Transverse colon (tissue), 4 donors: ENCODE results near the gene CACNA1G. TPM values are rescaled to one million over a fixed set of nuclear protein-coding genes. Genes with fewer than 3 reads are reported as not detected.

Source experiments
- DNase-seq: peaks from one replicate; pipeline ENCODE4 v3.0.0-alpha.2; 2019
- H3K27ac ChIP-seq, 4 donors: fragments of 200-600 bp; sonication (generic); 2 replicates each; pipeline ENCODE4 v1.5.1; 2016 to 2018; ENCODE audit warnings: inconsistent platforms in 4 of 4
- H3K27me3 ChIP-seq: fragments of 200-600 bp; sonication (generic); 2 replicates; pipeline ENCODE4 v1.5.1; 2017; ENCODE audit warnings: inconsistent platforms
- H3K36me3 ChIP-seq, 4 donors: fragments of 200-600 bp; sonication (generic); 2 replicates each; pipeline ENCODE4 v1.5.1; 2017 to 2019; ENCODE audit warnings: inconsistent platforms in 4 of 4
- H3K4me1 ChIP-seq, 4 donors: fragments of 200-600 bp; sonication (generic); 2 replicates each; pipeline ENCODE4 v1.5.1; 2017 to 2020; ENCODE audit warnings: inconsistent platforms in 4 of 4
- H3K4me3 ChIP-seq, 4 donors: fragments of 200-600 bp; sonication (generic); 1 replicate in 1 of 4; 2 replicates in 3 of 4; pipeline versions ENCODE4 v1.5.1 to v1.6.1; 2017 to 2019; ENCODE audit warnings: inconsistent platforms in 4 of 4
- H3K9me3 ChIP-seq, 2 donors: fragments of 200-600 bp; sonication (generic); 2 replicates each; pipeline ENCODE4 v1.5.1; 2017 to 2019; ENCODE audit warnings: inconsistent platforms in 2 of 2
- EP300 ChIP-seq: sonication (generic); formaldehyde crosslinking; IDR thresholded peaks from one replicate; pipeline ENCODE4 v1.6.1; 2017; ENCODE audit warnings: antibody characterized with exemption, low read depth
- POLR2A ChIP-seq: fragments of 450-650 bp; IDR thresholded peaks from one replicate; pipeline ENCODE4 v1.6.1; 2016; ENCODE audit warnings: antibody characterized with exemption, mild to moderate bottlenecking, moderate library complexity
- POLR2AphosphoS5 ChIP-seq, 3 donors: sonication (generic); formaldehyde crosslinking; IDR thresholded peaks; one replicate each; pipeline ENCODE4 v1.6.1; 2016; ENCODE audit warnings: antibody characterized with exemption in 3 of 3
- WGBS, 2 donors: methylation state at CpG; one replicate each; pipeline ENCODE4 v1.1.5; 2018; ENCODE audit warnings: low coverage in 1 of 2; 5-methylcytosine and 5-hydroxymethylcytosine counted together
- in situ Hi-C, 4 donors: fragments of 200-750 bp; cut with MboI; loops; one replicate each; pipeline versions ENCODE4 v1.15.0 to v1.15.1; 2017; ENCODE audit warnings: low sequenced_read_pairs in 3 of 4, low pct_ligation_motif_present in 1 of 4, low pct_unique_long_range_greater_than_20kb in 1 of 4
- intact Hi-C: fragments of 100-400 bp; cut with DNase I; formaldehyde crosslinking; loops from one replicate; pipeline ENCODE4 v1.15.1; 2023; ENCODE audit warnings: low total_unique reads
- total RNA-seq, 4 donors: library from RNA; depleted of rRNA; stranded (reverse); fragments of >200 nt; gene quantifications; one replicate each; pipeline ENCODE4 v1.1.0, GENCODE V29; 2016
- TF ChIP-seq, protein P1 (sequence below), 5 experiments: fragments of 200-600 bp in 3 of 5; fragments of 450-650 bp in 2 of 5; sonication (generic) in 3 of 5; IDR thresholded peaks; 1 replicate in 2 of 5; 2 replicates in 3 of 5; pipeline ENCODE4 v1.5.1; 2016 to 2017; ENCODE audit warnings: antibody characterized with exemption in 5 of 5, inconsistent platforms in 3 of 5, mild to moderate bottlenecking in 2 of 5, moderate library complexity in 1 of 5

CACNA1G gene
- total RNA-seq, 4 donors from 2014 or later, result 0.14 TPM; not detected in 3

DNA sequence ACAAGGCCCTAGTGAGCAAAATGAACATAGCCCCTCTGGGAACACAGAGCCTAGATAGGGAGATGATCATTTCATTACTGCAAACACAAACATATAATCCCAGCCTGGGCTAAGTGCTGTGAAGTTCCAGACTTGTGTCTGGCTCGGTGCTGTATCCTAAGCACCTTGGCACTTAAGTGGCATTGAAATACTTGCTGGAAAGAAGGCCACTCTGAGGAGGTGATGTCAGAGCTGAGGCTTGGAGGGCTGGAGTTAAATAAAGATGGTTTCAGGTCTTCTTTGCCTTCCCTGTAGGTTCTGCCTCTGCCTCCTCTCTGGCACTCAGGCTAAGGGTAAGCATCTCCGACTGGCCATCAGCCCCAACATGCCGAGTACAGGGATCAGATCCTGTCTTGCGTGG lies 2.4 kb upstream of the CACNA1G start:
- H3K4me1 ChIP-seq, result peaks cover 27 to 34% (median 32%) of the 10 kb centered on the region in 4 donors
- no peak overlapping the region for H3K27ac ChIP-seq
- intact Hi-C loops, result no loop called here
- 29 to 75% methylated on average over 1 to 4 of the region's 4 CpGs for WGBS, 2 donors
- no peak overlapping the region for H3K4me3 ChIP-seq
- TF ChIP-seq POLR2AphosphoS5 (IDR thresholded peaks at IDR 0.05), result no peak
- no peak for TF ChIP-seq EP300
- TF ChIP-seq, protein P1, sequence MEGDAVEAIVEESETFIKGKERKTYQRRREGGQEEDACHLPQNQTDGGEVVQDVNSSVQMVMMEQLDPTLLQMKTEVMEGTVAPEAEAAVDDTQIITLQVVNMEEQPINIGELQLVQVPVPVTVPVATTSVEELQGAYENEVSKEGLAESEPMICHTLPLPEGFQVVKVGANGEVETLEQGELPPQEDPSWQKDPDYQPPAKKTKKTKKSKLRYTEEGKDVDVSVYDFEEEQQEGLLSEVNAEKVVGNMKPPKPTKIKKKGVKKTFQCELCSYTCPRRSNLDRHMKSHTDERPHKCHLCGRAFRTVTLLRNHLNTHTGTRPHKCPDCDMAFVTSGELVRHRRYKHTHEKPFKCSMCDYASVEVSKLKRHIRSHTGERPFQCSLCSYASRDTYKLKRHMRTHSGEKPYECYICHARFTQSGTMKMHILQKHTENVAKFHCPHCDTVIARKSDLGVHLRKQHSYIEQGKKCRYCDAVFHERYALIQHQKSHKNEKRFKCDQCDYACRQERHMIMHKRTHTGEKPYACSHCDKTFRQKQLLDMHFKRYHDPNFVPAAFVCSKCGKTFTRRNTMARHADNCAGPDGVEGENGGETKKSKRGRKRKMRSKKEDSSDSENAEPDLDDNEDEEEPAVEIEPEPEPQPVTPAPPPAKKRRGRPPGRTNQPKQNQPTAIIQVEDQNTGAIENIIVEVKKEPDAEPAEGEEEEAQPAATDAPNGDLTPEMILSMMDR (IDR thresholded peaks at IDR 0.05), result no peak
- no peak for TF ChIP-seq POLR2A
- no peaks in the 10 kb centered on the region for H3K9me3 ChIP-seq
- in situ Hi-C loops, result loop anchor here in 1 of 4 donors (10.0 kb wide), 1 partner anchor 77 kb away; the partner anchor contains the start of gene ABCC3
- no peak for DNase-seq
- H3K27me3 ChIP-seq, result peaks cover 53% of the 10 kb centered on the region
- peaks cover 0 to 6% (median 0%) of the 10 kb centered on the region in 4 donors for H3K36me3 ChIP-seq

DNA sequence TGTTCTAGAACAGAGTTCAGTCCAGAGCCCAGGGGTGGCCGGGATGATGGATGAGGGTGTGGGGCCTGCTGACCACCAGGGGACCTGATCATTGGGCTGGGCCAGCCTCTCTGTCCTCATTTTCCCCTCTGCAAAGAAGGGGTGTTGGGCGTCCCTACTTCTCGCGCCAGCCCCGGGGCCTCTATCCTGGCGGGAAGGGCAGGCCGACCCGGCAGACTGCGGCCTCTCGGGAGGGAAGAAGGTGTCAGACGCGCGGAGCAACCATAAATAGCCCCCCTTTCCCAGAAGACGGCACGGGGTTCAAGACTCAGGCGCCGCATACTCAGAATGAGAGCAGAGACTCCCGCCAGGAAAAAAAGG lies 2.0 kb upstream of the CACNA1G start:
- peaks cover 0 to 6% (median 0%) of the 10 kb centered on the region in 4 donors for H3K36me3 ChIP-seq
- 28% methylated on average over 18 of the region's 18 CpGs; no CpG with 5 or more reads in 1 of the 2 donors for WGBS, 2 donors
- intact Hi-C loops, result no loop called here
- TF ChIP-seq, protein P1 (IDR thresholded peaks at IDR 0.05), result no peak
- TF ChIP-seq POLR2A, result no peak
- no peak for TF ChIP-seq EP300
- in situ Hi-C loops, result loop anchor here in 1 of 4 donors (10.0 kb wide), 1 partner anchor 76 kb away; the partner anchor contains the start of gene ABCC3
- H3K4me3 ChIP-seq, result peak overlapping the region in 1 of 4 donors; percentile 56
- peaks cover 58% of the 10 kb centered on the region for H3K27me3 ChIP-seq
- H3K4me1 ChIP-seq, result peaks cover 27 to 34% (median 32%) of the 10 kb centered on the region in 4 donors
- H3K9me3 ChIP-seq, result no peaks in the 10 kb centered on the region
- H3K27ac ChIP-seq, result no peak overlapping the region
- DNase-seq, result no peak

DNA sequence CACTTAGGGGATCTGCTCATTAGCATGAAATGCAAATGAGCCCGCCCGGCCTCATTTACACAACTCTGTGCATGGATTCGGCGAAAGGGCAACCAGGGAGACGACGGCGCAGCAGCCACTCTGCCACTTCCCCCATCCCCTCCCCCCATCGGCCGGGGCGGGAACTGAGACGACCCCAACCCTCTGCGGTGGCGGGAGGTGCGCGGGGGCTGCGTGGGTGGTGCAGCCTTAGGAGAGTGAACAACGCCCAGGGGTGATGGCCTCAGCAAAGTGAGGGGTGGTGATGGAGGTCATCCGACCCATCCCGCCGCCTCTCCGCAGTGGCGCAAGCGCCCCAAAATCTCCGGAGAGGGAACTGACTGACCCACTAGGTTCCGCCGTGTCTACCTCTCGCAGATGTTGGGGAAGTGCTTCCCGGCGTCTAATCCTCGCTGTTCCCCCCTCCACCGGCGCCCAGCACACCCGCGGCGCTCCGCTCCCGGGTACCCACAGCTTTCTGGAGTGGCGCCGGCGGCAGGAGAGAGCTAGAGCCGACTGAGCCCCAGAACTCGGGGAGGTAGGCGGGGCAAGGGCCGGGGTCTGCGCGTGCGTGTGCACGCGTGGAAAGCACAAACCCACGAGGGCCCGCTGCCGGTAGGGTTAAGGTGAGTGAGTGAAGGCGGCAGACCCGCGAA lies 1.4 kb upstream of the CACNA1G start:
- Histone ChIP-seq H3K27me3 (peaks cover 62% of the 10 kb centered on the region), H3K27ac (peak overlapping the region in 1 of 4 donors; percentile 15), H3K9me3 (no peaks in the 10 kb centered on the region), H3K36me3 (peaks cover 0 to 6% (median 0%) of the 10 kb centered on the region in 4 donors), H3K4me1 (peaks cover 27 to 34% (median 32%) of the 10 kb centered on the region in 4 donors), H3K4me3 (peak overlapping the region in 2 of 4 donors; percentile 51 to 56)
- TF ChIP-seq POLR2A, result no peak
- intact Hi-C loops, result no loop called here
- DNase-seq, result no peak
- WGBS, 2 donors, result 3 to 20% methylated on average over 1 to 54 of the region's 55 CpGs
- in situ Hi-C loops, result loop anchor here in 1 of 4 donors (10.0 kb wide), 1 partner anchor 76 kb away; the partner anchor contains the start of gene ABCC3

DNA sequence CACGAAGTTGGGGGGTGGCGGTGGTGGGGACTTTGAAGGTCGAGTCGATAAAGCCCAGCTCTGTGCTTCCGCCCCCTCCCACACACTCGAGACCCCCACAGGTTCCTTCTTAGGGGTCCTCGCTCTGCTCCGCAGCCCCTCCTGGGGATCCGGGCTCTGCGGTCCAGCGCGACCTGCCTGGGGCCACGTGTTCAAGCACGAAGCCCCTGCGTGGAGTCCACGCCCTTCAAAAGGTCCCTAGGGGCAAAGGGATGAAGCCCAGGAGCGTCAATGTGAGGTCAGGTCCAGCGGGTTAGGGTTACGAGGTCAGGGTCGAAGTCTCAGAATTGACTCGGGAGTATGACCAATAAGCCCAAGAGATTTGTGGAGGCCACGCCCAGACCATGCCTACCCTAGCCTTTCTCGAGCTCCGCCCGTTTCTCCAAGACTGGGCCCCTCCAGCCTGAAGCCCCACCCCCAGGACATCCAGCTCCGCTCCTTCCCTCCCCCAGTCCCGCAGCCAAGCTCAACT lies 786 bp upstream of the CACNA1G start:
- in situ Hi-C loops, result loop anchor here in 1 of 4 donors (10.0 kb wide), 1 partner anchor 75 kb away; the partner anchor contains the start of gene ABCC3
- intact Hi-C loops, result no loop called here
- DNase-seq, result peak; percentile 69
- no peaks in the 10 kb centered on the region for H3K9me3 ChIP-seq
- H3K4me3 ChIP-seq, result peak overlapping the region in 3 of 4 donors; percentile 13 to 56 (median 51)
- peaks cover 68% of the 10 kb centered on the region for H3K27me3 ChIP-seq
- no peak overlapping the region for H3K27ac ChIP-seq
- H3K36me3 ChIP-seq, result peaks cover 0 to 6% (median 0%) of the 10 kb centered on the region in 4 donors
- WGBS, 2 donors, result 5 to 9% methylated on average over 4 to 26 of the region's 27 CpGs
- peaks cover 29 to 37% (median 33%) of the 10 kb centered on the region in 4 donors for H3K4me1 ChIP-seq
- TF ChIP-seq, protein P1 (IDR thresholded peaks at IDR 0.05), result no peak
- TF ChIP-seq EP300 (no peak), POLR2AphosphoS5 (IDR thresholded peaks at IDR 0.05) (no peak), POLR2A (no peak)
